H1 (cell line): ENCODE measurements around the gene RPIA. TPM values are rescaled to one million over a fixed set of nuclear protein-coding genes. Genes with fewer than 3 reads are reported as not detected.

Experiments
- CTCF ChIA-PET: fragments of 300-600 bp; sonication (Branson Sonifier 250); formaldehyde crosslinking; loops from one replicate; lab custom pipeline; 2021; ENCODE audit not compliant: partially characterized antibody; lab: Charles Lee
- POLR2A ChIA-PET: fragments of 300-600 bp; sonication (Branson Sonifier 250); formaldehyde crosslinking; loops from one replicate; lab custom pipeline; 2021; ENCODE audit warnings: inconsistent platforms; ENCODE audit not compliant: partially characterized antibody; lab: Charles Lee
- DNase-seq, 2 experiments: peaks; one replicate each; pipeline versions ENCODE4 v3.0.0 to v3.0.0-alpha.2; 2010 to 2022; ENCODE audit warnings: low spot score in 2 of 2, low read depth in 1 of 2, mixed read lengths in 1 of 2
- FAIRE-seq: peaks from 2 replicates; lab custom pipeline; 2011; peaks lifted over from hg19 to GRCh38; lab: Jason Lieb, UNC
- H2AFZ ChIP-seq: 2 replicates; pipeline ENCODE4 v1.8.1; 2012; ENCODE audit warnings: low read length, inconsistent platforms
- H2AK5ac ChIP-seq: 2 replicates; pipeline ENCODE4 v1.6.1; 2013; ENCODE audit warnings: low read depth, low read length
- H2BK120ac ChIP-seq: replicated peaks from 2 replicates; pipeline ENCODE3; 2013; ENCODE audit warnings: low read depth, low read length, inconsistent platforms
- H2BK12ac ChIP-seq: 2 replicates; pipeline ENCODE4 v1.6.1; 2013; ENCODE audit warnings: low read depth, low read length
- H2BK15ac ChIP-seq: 2 replicates; pipeline ENCODE4 v1.6.1; 2013; ENCODE audit warnings: low read length
- H2BK20ac ChIP-seq: 2 replicates; pipeline ENCODE4 v1.6.1; 2013; ENCODE audit warnings: low read length
- H2BK5ac ChIP-seq: 2 replicates; pipeline ENCODE4 v1.6.1; 2013; ENCODE audit warnings: low read depth, low read length
- H3K14ac ChIP-seq: 2 replicates; pipeline ENCODE4 v1.6.1; 2013; ENCODE audit warnings: inconsistent platforms; ENCODE audit not compliant: insufficient read length
- H3K18ac ChIP-seq: 2 replicates; pipeline ENCODE4 v1.6.1; 2013; ENCODE audit warnings: low read length; ENCODE audit errors: extremely low read depth
- H3K23ac ChIP-seq: 2 replicates; pipeline ENCODE4 v1.6.1; 2013; ENCODE audit warnings: inconsistent platforms; ENCODE audit not compliant: insufficient read length
- H3K23me2 ChIP-seq: 2 replicates; pipeline ENCODE4 v1.6.1; 2013; ENCODE audit warnings: low read depth, low read length
- H3K27ac ChIP-seq: 2 replicates; pipeline ENCODE4 v1.6.1; 2011; ENCODE audit warnings: low read depth, low read length, inconsistent platforms
- H3K27me3 ChIP-seq, 4 experiments: replicated peaks in 1 of 4; 1 replicate in 1 of 4; 2 replicates in 3 of 4; pipeline versions ENCODE4 v1.6.1 to v1.8.1; 2011 to 2013; ENCODE audit warnings: low read length in 3 of 4, mild to moderate bottlenecking in 3 of 4, inconsistent platforms in 2 of 4, mixed read lengths in 2 of 4, moderate library complexity in 1 of 4; ENCODE audit not compliant: control insufficient read depth in 3 of 4, insufficient read depth in 3 of 4; ENCODE audit errors: extremely low read depth in 1 of 4
- H3K36me3 ChIP-seq, 4 experiments: 2 replicates each; pipeline versions ENCODE4 v1.6.1 to v1.8.1; 2011 to 2013; ENCODE audit warnings: mild to moderate bottlenecking in 4 of 4, low read length in 3 of 4, moderate library complexity in 2 of 4, control low read depth in 1 of 4, inconsistent platforms in 1 of 4; ENCODE audit not compliant: insufficient read depth in 4 of 4, control insufficient read depth in 2 of 4
- H3K4ac ChIP-seq: replicated peaks from 2 replicates; pipeline ENCODE3; 2013; ENCODE audit warnings: low read length, low read depth, mixed read lengths, inconsistent platforms; ENCODE audit not compliant: insufficient read length
- H3K4me1 ChIP-seq, 4 experiments: replicated peaks in 1 of 4; 1 replicate in 1 of 4; 2 replicates in 3 of 4; pipeline versions ENCODE4 v1.6.1 to v1.8.1; 2011 to 2013; ENCODE audit warnings: low read length in 3 of 4, inconsistent platforms in 2 of 4, mixed read lengths in 1 of 4; ENCODE audit not compliant: insufficient read depth in 4 of 4, control insufficient read depth in 3 of 4
- H3K4me2 ChIP-seq, 2 experiments: 2 replicates each; pipeline versions ENCODE4 v1.6.1 to v1.8.1; 2011 to 2013; ENCODE audit warnings: low read depth in 2 of 2, low read length in 2 of 2, control low read depth in 1 of 2, inconsistent platforms in 1 of 2, mild to moderate bottlenecking in 1 of 2; ENCODE audit not compliant: insufficient read depth in 1 of 2
- H3K4me3 ChIP-seq, 4 experiments: fragments of 200-600, 300-600 bp in 1 of 4; sonication (generic), shearing (Covaris generic), sonication (Bioruptor Twin) in 1 of 4; 2 replicates each; pipeline versions ENCODE4 v1.5.1 to v1.8.1; 2011 to 2016; ENCODE audit warnings: low read length in 4 of 4, low read depth in 3 of 4, control low read depth in 2 of 4, inconsistent platforms in 2 of 4, mild to moderate bottlenecking in 2 of 4, mixed read lengths in 1 of 4, moderate library complexity in 1 of 4; ENCODE audit not compliant: insufficient read depth in 2 of 4; ENCODE audit errors: extremely low read depth in 1 of 4
- H3K56ac ChIP-seq: replicated peaks from 2 replicates; pipeline ENCODE3; 2013; ENCODE audit warnings: low read depth, mild to moderate bottlenecking, mixed read lengths, low read length, inconsistent platforms; ENCODE audit not compliant: insufficient read length
- H3K79me1 ChIP-seq: 2 replicates; pipeline ENCODE4 v1.6.1; 2013; ENCODE audit warnings: low read depth, low read length, control low read depth
- H3K79me2 ChIP-seq, 2 experiments: 2 replicates each; pipeline versions ENCODE4 v1.6.1 to v1.8.1; 2012 to 2013; ENCODE audit warnings: low read length in 2 of 2, mild to moderate bottlenecking in 2 of 2, inconsistent platforms in 1 of 2; ENCODE audit not compliant: insufficient read depth in 2 of 2, control insufficient read depth in 1 of 2
- H3K9ac ChIP-seq, 4 experiments: replicated peaks in 1 of 4; 1 replicate in 1 of 4; 2 replicates in 3 of 4; pipeline versions ENCODE4 v1.6.1 to v1.8.1; 2011 to 2013; ENCODE audit warnings: low read depth in 3 of 4, low read length in 3 of 4, control low read depth in 2 of 4, mild to moderate bottlenecking in 2 of 4, moderate library complexity in 2 of 4, inconsistent platforms in 1 of 4; ENCODE audit errors: extremely low read depth in 1 of 4
- H3K9me3 ChIP-seq, 2 experiments: 2 replicates each; pipeline versions ENCODE4 v1.6.1 to v1.8.1; 2012 to 2013; ENCODE audit warnings: mild to moderate bottlenecking in 2 of 2, moderate library complexity in 2 of 2, control low read depth in 1 of 2, inconsistent platforms in 1 of 2, low read depth in 1 of 2, low read length in 1 of 2, mixed read lengths in 1 of 2; ENCODE audit not compliant: insufficient read depth in 2 of 2
- H4K20me1 ChIP-seq, 2 experiments: replicated peaks in 1 of 2; 2 replicates each; pipeline versions ENCODE3 to v1.8.1; 2011 to 2013; ENCODE audit warnings: inconsistent platforms in 2 of 2, low read length in 2 of 2, mild to moderate bottlenecking in 1 of 2; ENCODE audit not compliant: insufficient read depth in 2 of 2, control insufficient read depth in 1 of 2
- H4K5ac ChIP-seq: 2 replicates; pipeline ENCODE4 v1.6.1; 2013; ENCODE audit warnings: low read length, low read depth, mixed read lengths, inconsistent platforms; ENCODE audit not compliant: insufficient read length
- H4K8ac ChIP-seq: 2 replicates; pipeline ENCODE4 v1.8.0; 2013; ENCODE audit warnings: mild to moderate bottlenecking, moderate library complexity, low read length, inconsistent platforms; ENCODE audit not compliant: insufficient read depth; ENCODE audit errors: extremely low read depth
- H4K91ac ChIP-seq: replicated peaks from 2 replicates; pipeline ENCODE3; 2013; ENCODE audit warnings: low read length, mixed read lengths, inconsistent platforms; ENCODE audit not compliant: insufficient read length
- CTCF ChIP-seq, 3 experiments: IDR thresholded peaks; 1 replicate in 2 of 3; 2 replicates in 1 of 3; pipeline versions ENCODE4 v1.5.1 to v1.6.1; 2011; ENCODE audit warnings: low read length in 3 of 3, mild to moderate bottlenecking in 3 of 3, inconsistent platforms in 2 of 3, low read depth in 1 of 3, moderate library complexity in 1 of 3; ENCODE audit not compliant: insufficient read depth in 1 of 3; ENCODE audit errors: control extremely low read depth in 1 of 3
- POU5F1 ChIP-seq: IDR thresholded peaks from 2 replicates; pipeline ENCODE4 v1.6.1; 2011; ENCODE audit warnings: low read depth, mild to moderate bottlenecking, low read length, moderate library complexity
- WGBS, 2 experiments: shearing (Covaris generic) in 1 of 2; methylation state at CpG; one replicate each; pipeline versions ENCODE4 v1.1.6 to v1.1.7; 2013 to 2015; ENCODE audit warnings: low lambda C conversion rate in 2 of 2, mixed read lengths in 2 of 2, inconsistent platforms in 1 of 2, low coverage in 1 of 2, missing lambda C conversion rate in 1 of 2; ENCODE audit not compliant: insufficient replicate concordance in 2 of 2, insufficient coverage in 1 of 2, insufficient read length in 1 of 2; ENCODE audit errors: extremely low coverage in 1 of 2, missing lambda C conversion rate in 1 of 2; 5-methylcytosine and 5-hydroxymethylcytosine counted together
- polyA plus RNA-seq, 7 experiments: library from polyadenylated mRNA; depleted of rRNA in 3 of 7; stranded (reverse) in 5 of 7; unstranded in 2 of 7; fragments of >200 nt in 5 of 7; fragments of 200-250 nt in 2 of 7; gene quantifications; 1 replicate in 5 of 7; 2 replicates in 1 of 7; 4 replicates in 1 of 7; pipeline versions ENCODE4 v1.2.1 to v1.2.3, GENCODE V29; 2011 to 2013; ENCODE audit warnings: missing spikeins in 2 of 7, mixed read lengths in 2 of 7
- total RNA-seq: library from RNA; stranded (reverse); fragmentation: NEBNext Ultra II Directional; extraction: Animal tissue kit (Norgen Biotek cat#: 25700); gene quantifications from 2 replicates; pipeline ENCODE4 v1.2.1, GENCODE V29; 2021

RPIA gene
- total and polyA plus RNA-seq, 2 of the 8 experiments (the other 6 are each of a cell fraction or from before 2014, with no cell fraction given), result 13.1 to 24.0 TPM

GRCh38 chr2:88755836-88756235 lies 64.4 kb downstream of the RPIA start:
- no peak overlapping the region for H3K4me3 ChIP-seq
- H3K27me3 ChIP-seq, result no peaks in the 10 kb centered on the region
- H3K79me1 ChIP-seq, result no peaks in the 10 kb centered on the region
- H2BK12ac ChIP-seq, result no peak overlapping the region
- peak in 1 of 3 experiments; percentile 22; a peak in 1 of 4 replicates for TF ChIP-seq CTCF (IDR thresholded peaks at IDR 0.05; ENCODE audit: control extremely low read depth in 1 of 3, insufficient read depth in 1 of 3, low read depth in 1 of 3, low read length in 3 of 3)
- no peak for TF ChIP-seq POU5F1
- FAIRE-seq (no peak), DNase-seq (no peak)
- H4K20me1 ChIP-seq, result no peaks in the 10 kb centered on the region
- H4K8ac ChIP-seq, result no peak overlapping the region; the same call in 1 of the 2 replicates
- H3K79me2 ChIP-seq, result no peaks in the 10 kb centered on the region
- no peak overlapping the region for H2AK5ac ChIP-seq
- ChIA-PET POLR2A (no interaction called here), CTCF (interaction anchor here (1.0 kb wide), 1 partner anchor 10 kb away, joined by 4 read pairs; no protein-coding TSS in a partner anchor)
- H4K5ac ChIP-seq, result no peak overlapping the region
- WGBS, 2 experiments, result 95% methylated on average over 3 of the region's 3 CpGs; no CpG with 5 or more reads in 1 of the 2 experiments
- H3K14ac ChIP-seq, result no peak overlapping the region
- H3K9me3 ChIP-seq, result peaks cover 11 to 19% of the 10 kb centered on the region in 2 experiments; a peak in 3 of 4 replicates
- H3K4me1 ChIP-seq, result no peaks in the 10 kb centered on the region
- H4K91ac ChIP-seq, result no peak overlapping the region
- no peak overlapping the region for H3K23ac ChIP-seq
- no peak overlapping the region for H3K27ac ChIP-seq
- no peak overlapping the region for H3K56ac ChIP-seq
- no peak overlapping the region for H3K4me2 ChIP-seq
- H3K4ac ChIP-seq, result no peak overlapping the region
- no peak overlapping the region for H3K9ac ChIP-seq
- no peak overlapping the region for H3K18ac ChIP-seq
- no peak overlapping the region for H2BK15ac ChIP-seq
- no peak overlapping the region for H2BK20ac ChIP-seq
- H2BK5ac ChIP-seq, result no peak overlapping the region
- H3K36me3 ChIP-seq, result peaks cover 0 to 3% (median 0%) of the 10 kb centered on the region in 4 experiments; a peak in 3 of 8 replicates
- H2BK120ac ChIP-seq, result no peak overlapping the region
- H2AFZ ChIP-seq, result no peak overlapping the region
- H3K23me2 ChIP-seq, result no peaks in the 10 kb centered on the region
